Measurements from ENCODE around the gene FOXB2. TPM values are rescaled to one million over a fixed set of nuclear protein-coding genes. Genes with fewer than 3 reads are reported as not detected.
"Not testable (repeated sequence)": the region's sequence is repeated elsewhere in the genome, so short reads cannot be mapped to it uniquely, and the experiment has no call there.

Gene FOXB2
- total RNA-seq (ENCODE audit: insufficient read depth, low replicate concordance) = not detected

DNA sequence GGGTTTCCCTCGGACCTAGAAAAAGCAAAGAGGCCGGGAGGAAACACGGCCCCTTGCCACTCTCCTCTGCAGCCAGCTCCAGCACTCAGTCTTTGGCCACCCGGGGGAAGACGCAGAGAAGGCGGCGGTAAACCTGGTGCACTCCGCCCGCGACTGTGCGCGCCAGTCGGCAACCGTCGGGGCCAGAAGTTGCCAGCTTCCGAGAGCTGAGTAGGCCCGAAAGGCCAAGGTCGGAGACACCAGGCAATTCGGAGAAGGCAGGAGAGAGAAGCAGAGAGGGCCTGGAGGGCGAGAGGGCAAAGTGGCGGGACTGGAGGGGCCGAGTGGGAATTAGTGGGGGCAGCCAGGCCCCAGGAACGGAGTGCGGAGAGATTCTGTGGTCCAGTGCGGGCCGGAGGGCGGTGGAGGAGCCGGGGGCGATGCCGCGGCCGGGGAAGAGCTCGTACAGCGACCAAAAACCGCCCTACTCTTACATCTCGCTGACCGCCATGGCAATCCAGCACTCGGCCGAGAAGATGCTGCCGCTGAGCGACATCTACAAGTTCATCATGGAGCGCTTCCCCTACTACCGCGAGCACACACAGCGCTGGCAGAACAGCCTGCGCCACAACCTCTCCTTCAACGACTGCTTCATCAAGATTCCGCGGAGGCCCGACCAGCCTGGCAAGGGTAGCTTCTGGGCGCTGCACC is at the start of gene FOXB2:
Gene FOXB2, plus strand, starts transcription at position 420 of the 690 bp plus-strand sequence. Its CDS starts 0 bp downstream, at position 420.
- DNase-seq (ENCODE audit: low spot score) = no peak

- no peak for DNase-seq (ENCODE audit: low spot score)
These were observed 49.7 kb upstream of the FOXB2 start for GRCh38 chr9:76969716-76970115.

- DNase-seq (ENCODE audit: low spot score) = not testable (repeated sequence)
These were observed 40.6 kb upstream of the FOXB2 start for GRCh38 chr9:76978831-76979230.

DNA sequence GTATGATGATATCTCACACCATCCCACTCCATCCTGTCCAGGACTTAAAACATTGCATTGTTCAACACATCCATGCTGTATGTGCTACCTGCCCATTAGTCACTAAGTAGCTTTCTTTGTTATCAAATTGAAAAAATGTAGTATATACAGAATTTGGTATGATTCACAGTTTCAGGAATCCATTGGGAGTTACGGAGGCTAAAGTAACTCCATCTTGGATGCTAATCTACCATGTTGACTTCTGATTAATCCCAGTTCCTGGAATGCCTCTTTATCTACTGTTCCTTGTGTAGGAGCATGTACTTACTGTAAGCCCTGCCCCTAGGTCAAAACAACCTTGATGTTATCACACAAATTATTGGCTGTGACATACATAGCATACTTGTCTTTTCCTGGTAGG is 38.9 kb upstream of the FOXB2 start:
- DNase-seq (ENCODE audit: low spot score) = no peak

DNA sequence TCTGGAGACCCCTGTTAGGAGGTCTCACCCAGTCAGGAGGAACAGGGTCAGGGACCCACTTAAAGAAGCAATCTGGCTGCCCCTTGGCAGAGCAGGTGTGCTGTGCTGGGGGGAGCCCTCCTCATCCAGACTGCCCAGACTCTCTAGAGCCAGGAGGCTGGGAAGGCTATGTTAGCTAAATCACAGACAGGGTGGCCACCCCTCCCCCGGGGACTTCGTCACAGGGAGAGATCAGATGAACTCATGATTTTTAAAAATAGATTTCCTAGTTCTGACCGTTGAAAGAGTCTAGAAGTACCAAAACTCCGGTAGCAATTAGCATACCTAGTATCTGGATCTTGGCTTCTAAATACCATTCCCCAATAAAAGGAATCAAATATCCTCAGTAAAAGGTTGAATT is 35.0 kb upstream of the FOXB2 start:
- DNase-seq (ENCODE audit: low spot score) = no peak

- no peak for DNase-seq (ENCODE audit: low spot score)
These were observed 33.9 kb upstream of the FOXB2 start for GRCh38 chr9:76985581-76985980.

GRCh38 chr9:76987594-76988200 is 31.8 kb upstream of the FOXB2 start:
- DNase-seq (ENCODE audit: low spot score) = peak; percentile 9

- DNase-seq (ENCODE audit: low spot score) = no peak
These were observed 30.5 kb upstream of the FOXB2 start for GRCh38 chr9:76988941-76989340.

DNA sequence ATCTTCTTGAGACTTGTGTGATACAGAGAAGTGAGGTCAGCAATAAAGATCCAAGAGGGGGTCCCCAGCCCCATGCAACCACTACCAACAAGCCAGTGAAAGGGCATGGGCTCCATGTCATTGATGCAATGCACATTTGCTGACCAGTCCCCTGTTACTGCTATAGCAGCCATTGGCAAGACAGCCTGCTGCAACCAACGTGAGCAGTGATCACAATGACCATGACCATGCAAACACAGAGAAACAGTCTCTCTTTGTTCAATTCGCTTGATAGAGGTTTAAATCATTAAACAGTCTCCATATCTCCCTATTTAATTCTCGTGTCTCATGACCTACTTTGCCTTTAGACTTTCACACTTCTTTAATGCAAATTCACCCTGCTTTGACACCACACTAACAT is 30.0 kb upstream of the FOXB2 start:
- no peak for DNase-seq (ENCODE audit: low spot score)

- peak; percentile 38 for DNase-seq (ENCODE audit: low spot score)
These were observed 22.8 kb upstream of the FOXB2 start for GRCh38 chr9:76996700-76997099.

GRCh38 chr9:76999261-76999660 is 20.2 kb upstream of the FOXB2 start:
- DNase-seq (ENCODE audit: low spot score) = no peak

DNA sequence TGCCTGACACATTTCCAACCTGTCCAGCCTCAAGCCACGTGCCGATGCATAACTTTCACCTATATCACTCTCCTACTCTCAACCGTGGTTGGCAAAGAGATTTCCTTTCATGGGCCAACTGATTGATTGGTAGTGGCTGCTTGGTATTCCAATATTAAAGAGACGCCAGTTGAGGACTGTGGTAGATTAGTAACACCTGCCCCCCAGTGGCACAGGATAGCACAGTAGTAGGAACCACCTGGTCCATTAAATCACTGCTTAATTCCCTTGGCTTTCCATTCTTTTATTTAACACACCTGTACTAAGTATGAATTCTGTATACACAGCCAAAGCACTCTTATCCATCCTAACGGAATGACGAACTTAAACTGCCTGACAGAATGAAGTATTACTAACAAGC is 19.1 kb upstream of the FOXB2 start:
- DNase-seq (ENCODE audit: low spot score) = no peak

DNA sequence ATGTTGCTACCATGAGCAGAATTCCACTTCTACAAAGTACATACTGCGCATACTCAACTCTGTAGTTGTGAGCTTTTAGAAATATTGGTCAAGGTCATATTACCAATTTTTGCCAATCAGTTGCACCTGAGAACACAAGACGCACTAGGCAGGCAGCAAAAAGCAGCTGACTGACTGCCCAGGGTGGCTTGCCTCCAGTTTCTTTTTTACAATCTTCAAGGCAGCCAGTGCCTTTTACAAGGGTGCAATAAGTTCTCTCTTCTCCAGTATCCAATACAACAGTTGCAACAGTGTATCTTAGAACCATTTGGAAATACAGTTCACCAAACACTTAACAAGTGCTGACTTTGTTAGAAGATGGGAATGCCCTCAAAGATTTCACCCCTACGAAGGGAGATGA is 16.1 kb upstream of the FOXB2 start:
- no peak for DNase-seq (ENCODE audit: low spot score)

- no peak for DNase-seq (ENCODE audit: low spot score)
These were observed 14.2 kb upstream of the FOXB2 start for GRCh38 chr9:77005216-77005615.

GRCh38 chr9:77010527-77010926 is 8.9 kb upstream of the FOXB2 start:
- no peak for DNase-seq (ENCODE audit: low spot score)

DNA sequence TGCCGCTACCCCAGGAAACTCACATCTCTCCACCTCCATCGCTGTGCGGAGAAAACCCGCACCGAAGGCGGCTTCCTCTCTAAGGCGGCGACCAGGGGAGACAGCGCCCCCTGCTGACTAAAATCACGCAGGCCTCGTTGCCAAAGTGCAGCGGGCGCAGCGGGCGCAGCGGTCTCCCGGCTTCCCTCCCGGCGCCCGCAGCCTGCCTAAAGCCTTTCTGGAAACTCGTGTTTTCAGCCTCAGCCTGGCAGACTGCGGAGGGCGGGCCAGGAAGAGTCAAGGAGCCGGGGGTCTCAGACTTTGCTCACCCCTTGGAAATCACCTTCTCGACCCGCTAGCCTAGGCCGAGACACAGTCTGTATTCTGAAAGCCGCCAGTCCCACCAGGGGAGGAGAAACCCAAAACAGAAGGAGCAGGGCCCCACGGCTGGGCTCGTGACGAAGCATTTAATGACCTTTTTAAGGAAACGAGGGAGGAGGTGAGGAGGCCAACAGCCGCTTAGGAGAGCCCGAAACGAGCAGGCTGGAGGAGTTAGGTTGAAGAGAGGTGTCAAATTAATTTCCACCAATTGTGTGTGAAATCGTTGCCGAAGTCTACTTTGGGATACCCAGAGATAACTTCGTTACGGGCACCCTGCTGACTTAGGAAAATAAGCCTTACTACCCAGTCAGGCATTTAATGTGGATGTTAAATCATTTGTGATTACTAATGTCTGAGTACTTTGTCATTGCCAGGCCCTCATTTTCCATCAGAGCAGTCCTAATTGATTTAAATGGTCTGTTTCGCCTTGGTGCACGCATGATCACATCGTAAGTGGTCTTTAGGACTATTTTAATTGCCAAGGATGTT is 7.3 kb upstream of the FOXB2 start:
- DNase-seq (ENCODE audit: low spot score) = peak; percentile 40

DNA sequence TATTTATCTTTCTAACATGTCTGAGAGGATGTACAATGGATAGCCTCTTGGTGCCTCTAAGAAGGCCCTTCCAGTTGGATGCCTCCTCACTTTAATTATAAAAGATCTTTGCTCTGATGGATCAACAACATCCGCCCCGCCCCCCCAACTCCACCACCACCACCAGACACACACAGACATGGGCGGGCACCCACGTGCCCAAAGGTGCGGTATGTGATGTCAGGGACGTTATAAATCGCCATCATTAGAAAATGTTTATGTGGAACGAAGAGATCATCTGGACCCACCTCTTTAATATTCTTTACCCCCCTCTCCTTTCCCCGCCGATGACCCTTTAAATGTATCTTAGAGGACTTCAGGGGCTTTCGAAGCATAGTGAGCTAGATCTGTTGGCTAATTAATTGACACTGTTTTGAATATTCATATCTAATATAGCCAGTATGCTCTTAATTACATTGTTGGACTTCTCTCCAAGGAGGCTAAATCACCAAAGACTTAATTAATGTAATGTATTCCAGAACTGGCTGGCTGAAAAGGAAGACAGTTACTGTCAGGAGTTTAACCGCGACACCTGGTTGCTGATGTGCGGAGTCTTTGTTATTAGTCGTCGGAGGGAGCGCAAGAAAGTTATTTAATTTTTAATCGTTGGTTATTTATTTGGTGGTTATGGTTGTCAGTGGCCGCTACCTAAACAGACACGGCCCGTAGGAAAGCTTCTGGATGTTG is 6.1 kb upstream of the FOXB2 start:
- no peak for DNase-seq (ENCODE audit: low spot score)

DNA sequence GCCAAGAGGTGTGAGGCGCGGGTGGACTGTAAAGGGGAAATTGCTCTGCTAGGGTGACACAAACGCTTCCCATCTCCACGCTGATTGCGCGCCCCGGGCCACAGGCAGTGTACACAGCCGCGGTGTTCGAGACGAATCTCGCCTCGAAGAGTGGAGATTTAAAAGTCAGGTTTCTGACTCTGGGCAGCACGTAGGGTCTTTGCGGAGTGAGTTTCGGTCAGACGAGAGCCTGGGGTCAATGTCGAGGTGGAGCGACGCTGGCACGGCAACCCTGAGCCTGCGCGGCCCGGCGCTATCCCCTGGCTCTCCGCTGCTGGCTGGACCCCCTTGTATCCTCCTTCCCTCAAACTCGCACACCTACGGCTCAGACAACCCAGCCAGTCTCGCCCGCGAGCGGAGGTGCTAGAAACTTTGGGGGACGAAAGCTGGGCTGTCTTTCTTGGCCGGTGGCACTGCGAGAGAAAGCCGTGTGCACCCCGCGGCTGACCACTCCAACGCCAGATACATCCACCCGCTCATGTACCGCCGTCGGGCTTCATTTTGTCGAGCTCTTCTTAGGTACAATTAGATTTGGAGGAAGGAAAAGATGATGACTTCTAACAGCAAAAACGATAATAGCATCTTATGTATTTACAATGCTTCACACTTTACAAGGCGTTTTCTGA is 5.4 kb upstream of the FOXB2 start:
- DNase-seq (ENCODE audit: low spot score) = no peak

GRCh38 chr9:77014597-77015263 is 4.7 kb upstream of the FOXB2 start:
- no peak for DNase-seq (ENCODE audit: low spot score)

- no peak for DNase-seq (ENCODE audit: low spot score)
These were observed 4.0 kb upstream of the FOXB2 start for GRCh38 chr9:77015327-77016048.
